Gastrocnemius medialis (tissue), 4 donors: ENCODE measurements around the gene DIP2C. TPM values are rescaled to one million over a fixed set of nuclear protein-coding genes. Genes with fewer than 3 reads are reported as not detected.
A peak's percentile ranks its signal among the peaks of the same experiment; 100 is the strongest.

Source experiments
- ATAC-seq, 2 donors: fragments of 150-250 bp; one replicate each; pipeline ENCODE4 v1.9.1; 2016
- DNase-seq, 2 donors: peaks; one replicate each; pipeline ENCODE4 v3.0.0-alpha.2; 2019
- H3K27ac ChIP-seq, 4 donors: fragments of 200-600 bp; sonication (generic); 1 replicate in 1 of 4; 2 replicates in 3 of 4; pipeline ENCODE4 v1.5.1; 2016 to 2018; ENCODE audit warnings: mild to moderate bottlenecking in 2 of 4, moderate library complexity in 1 of 4
- H3K27me3 ChIP-seq, 3 donors: fragments of 200-600 bp; sonication (generic) in 2 of 3; 1 replicate in 1 of 3; 2 replicates in 2 of 3; pipeline versions ENCODE4 v1.5.1 to v1.6.0; 2016 to 2019; ENCODE audit warnings: mild to moderate bottlenecking in 1 of 3, moderate library complexity in 1 of 3
- H3K36me3 ChIP-seq, 2 donors: fragments of 200-600 bp; sonication (generic) in 1 of 2; one replicate each; pipeline ENCODE4 v1.5.1; 2017 to 2018
- H3K4me1 ChIP-seq, 2 donors: fragments of 200-600 bp; sonication (generic) in 1 of 2; one replicate each; pipeline ENCODE4 v1.5.1; 2016 to 2017; ENCODE audit warnings: mild to moderate bottlenecking in 2 of 2
- H3K4me3 ChIP-seq, 4 donors: fragments of 200-600 bp; sonication (generic) in 3 of 4; 1 replicate in 1 of 4; 2 replicates in 3 of 4; pipeline ENCODE4 v1.5.1; 2016 to 2019; ENCODE audit warnings: mild to moderate bottlenecking in 2 of 4
- H3K9me3 ChIP-seq, 3 donors: fragments of 200-600 bp; sonication (generic) in 2 of 3; 1 replicate in 1 of 3; 2 replicates in 2 of 3; pipeline ENCODE4 v1.5.1; 2016 to 2019
- CTCF ChIP-seq, 5 experiments: fragments of 450-650 bp in 3 of 5; fragments of 200-600 bp in 2 of 5; sonication (generic) in 2 of 5; IDR thresholded peaks in 4 of 5; conservative IDR thresholded peaks in 1 of 5; 1 replicate in 4 of 5; 2 replicates in 1 of 5; pipeline ENCODE4 v1.5.1; 2016 to 2019; ENCODE audit warnings: antibody characterized with exemption in 5 of 5, mild to moderate bottlenecking in 3 of 5, moderate library complexity in 3 of 5
- POLR2A ChIP-seq, 2 donors: fragments of 450-650 bp; IDR thresholded peaks; one replicate each; pipeline ENCODE4 v1.6.1; 2017; ENCODE audit warnings: antibody characterized with exemption in 2 of 2, mild to moderate bottlenecking in 2 of 2, moderate library complexity in 2 of 2
- in situ Hi-C, 4 donors: fragments of 200-750 bp; cut with MboI; loops; one replicate each; pipeline versions ENCODE4 v1.15.0 to v1.8.0; 2017; ENCODE audit warnings: low sequenced_read_pairs in 4 of 4
- intact Hi-C: fragments of 100-400 bp; cut with DNase I; formaldehyde crosslinking; loops from one replicate; pipeline ENCODE4 v1.15.1; 2023; ENCODE audit warnings: low total_unique reads
- total RNA-seq, 4 donors: library from RNA; depleted of rRNA; stranded (reverse); fragments of >200 nt; gene quantifications; one replicate each; pipeline versions ENCODE4 v1.1.0 to v1.2.3, GENCODE V29; 2016

The DIP2C gene
- total RNA-seq, 4 donors from 2014 or later, result 19.1 to 60.0 (median 30.2) TPM

DNA sequence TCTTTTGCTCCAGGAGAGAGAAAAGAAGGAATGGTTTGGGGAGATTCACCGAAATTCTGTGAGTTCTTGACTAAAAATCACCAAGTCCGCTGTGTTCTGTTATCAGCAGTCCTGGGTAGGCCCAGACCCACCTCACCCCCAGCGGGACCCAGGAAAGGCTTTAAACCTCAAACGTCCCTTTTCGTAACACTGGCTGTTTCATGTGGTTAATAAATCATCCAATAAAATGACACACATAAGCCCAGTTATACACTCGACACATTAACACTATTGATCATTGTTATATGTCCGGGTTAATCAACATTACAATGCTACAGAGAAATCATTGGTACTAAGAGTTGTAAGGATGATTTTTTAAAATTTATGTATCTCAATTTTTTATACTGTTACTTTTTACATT is 25.2 kb downstream of the DIP2C start:
- in situ Hi-C loops, result no loop called here
- peaks cover 57 to 64% of the 10 kb centered on the region in 2 donors for H3K4me1 ChIP-seq

DNA sequence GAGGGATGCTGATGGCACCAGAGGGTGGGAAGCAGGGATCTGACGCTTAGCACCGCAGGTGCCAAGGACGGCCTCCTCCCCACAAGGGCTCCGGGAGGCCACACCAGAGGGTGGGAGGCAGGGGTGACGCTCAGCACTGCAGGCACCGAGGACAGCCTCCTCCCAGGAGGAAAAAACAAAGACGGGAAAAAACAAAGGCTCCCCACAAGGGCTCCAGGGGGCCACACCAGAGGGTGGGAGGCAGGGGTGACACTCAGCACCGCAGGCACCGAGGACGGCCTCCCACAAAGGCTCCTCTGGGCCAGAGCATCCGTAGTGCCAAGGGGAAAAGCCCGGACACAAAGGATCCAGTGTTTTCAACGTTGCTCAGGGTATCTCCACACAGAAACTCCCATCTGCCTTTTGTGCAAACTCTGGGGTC is 25.6 kb downstream of the DIP2C start:
- no peak for TF ChIP-seq POLR2A (IDR thresholded peaks at IDR 0.05)
- TF ChIP-seq CTCF (IDR thresholded peaks at IDR 0.05 in 4 of 5, conservative IDR thresholded peaks at IDR 0.05 in 1 of 5), result no peak
- no peak overlapping the region for H3K4me3 ChIP-seq
- no peak for ATAC-seq
- no peaks in the 10 kb centered on the region for H3K36me3 ChIP-seq
- peaks cover 62 to 64% of the 10 kb centered on the region in 2 donors for H3K4me1 ChIP-seq
- intact Hi-C loops (no loop called here), in situ Hi-C loops (no loop called here)
- no peaks in the 10 kb centered on the region for H3K27me3 ChIP-seq
- no peak for DNase-seq
- no peaks in the 10 kb centered on the region for H3K9me3 ChIP-seq
- no peak overlapping the region for H3K27ac ChIP-seq

More for the DNA sequence above, 25.2 kb downstream of the DIP2C start:
- TF ChIP-seq POLR2A (IDR thresholded peaks at IDR 0.05) (no peak), CTCF (IDR thresholded peaks at IDR 0.05 in 4 of 5, conservative IDR thresholded peaks at IDR 0.05 in 1 of 5) (no peak)
- no peaks in the 10 kb centered on the region for H3K9me3 ChIP-seq
- no peak overlapping the region for H3K4me3 ChIP-seq
- H3K27me3 ChIP-seq, result no peaks in the 10 kb centered on the region
- no peak overlapping the region for H3K27ac ChIP-seq
- H3K36me3 ChIP-seq, result no peaks in the 10 kb centered on the region
- intact Hi-C loops, result no loop called here
- no peak for ATAC-seq
- DNase-seq, result no peak

DNA sequence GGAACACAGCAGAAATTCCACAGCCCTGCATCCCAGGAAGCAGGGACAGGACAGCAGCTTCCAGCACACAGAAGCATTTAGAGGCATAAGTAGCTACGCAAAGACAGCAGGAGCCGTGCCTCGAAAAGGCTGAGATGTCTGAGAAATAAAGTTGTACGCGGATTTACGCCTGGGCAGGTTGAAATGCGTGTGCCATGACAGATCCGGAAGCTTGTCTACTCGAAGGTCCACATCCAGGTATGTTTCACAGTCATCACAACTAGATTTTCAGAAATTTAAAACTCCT is 26.1 kb downstream of the DIP2C start:
- no peak for ATAC-seq
- H3K27me3 ChIP-seq, result no peaks in the 10 kb centered on the region
- in situ Hi-C loops (no loop called here), intact Hi-C loops (no loop called here)
- no peak for DNase-seq
- no peak overlapping the region for H3K4me3 ChIP-seq
- peaks cover 64 to 66% of the 10 kb centered on the region in 2 donors for H3K4me1 ChIP-seq
- no peaks in the 10 kb centered on the region for H3K9me3 ChIP-seq
- H3K27ac ChIP-seq, result no peak overlapping the region
- H3K36me3 ChIP-seq, result no peaks in the 10 kb centered on the region
- TF ChIP-seq CTCF (IDR thresholded peaks at IDR 0.05 in 4 of 5, conservative IDR thresholded peaks at IDR 0.05 in 1 of 5) (no peak), POLR2A (IDR thresholded peaks at IDR 0.05) (no peak)

DNA sequence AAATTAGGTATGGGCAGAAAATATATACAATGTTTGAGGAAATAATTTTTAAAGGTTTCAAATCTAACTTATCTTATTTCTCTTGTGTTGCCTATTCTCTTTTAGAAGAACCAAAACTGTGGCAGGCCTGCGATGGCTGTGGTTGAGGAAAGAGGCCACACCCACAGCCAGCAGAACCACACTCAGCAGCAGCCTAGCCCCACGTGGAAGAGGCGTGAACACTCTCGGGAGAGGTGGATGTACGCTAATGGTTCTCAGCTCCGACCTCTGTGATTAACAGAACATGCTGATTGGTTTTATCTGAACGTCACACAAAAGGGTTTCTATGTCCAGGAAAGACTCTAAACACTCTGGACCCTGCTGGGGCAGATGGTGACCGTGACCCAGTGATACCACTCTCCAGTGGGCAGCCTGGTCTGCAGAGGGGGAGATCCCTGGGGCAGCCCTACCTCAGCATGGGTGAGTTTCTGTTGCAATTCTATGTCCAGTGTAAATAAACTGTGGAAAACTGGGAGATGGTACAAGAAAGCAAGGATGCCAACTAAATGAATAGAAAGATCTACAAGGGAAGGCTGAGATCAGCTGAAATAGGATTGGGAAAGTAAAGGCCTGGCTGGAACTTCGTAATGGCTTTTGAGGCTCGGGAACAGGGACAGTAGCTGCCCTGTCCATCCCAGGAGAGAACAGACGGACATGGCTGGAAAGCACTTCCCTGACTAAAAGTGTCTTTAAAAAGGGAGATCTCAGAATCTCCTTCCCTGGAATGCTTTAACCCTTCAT is 26.6 kb downstream of the DIP2C start:
- Histone ChIP-seq H3K4me1 (peaks cover 63 to 64% of the 10 kb centered on the region in 2 donors), H3K4me3 (no peak overlapping the region), H3K36me3 (no peaks in the 10 kb centered on the region), H3K27ac (no peak overlapping the region), H3K9me3 (no peaks in the 10 kb centered on the region), H3K27me3 (no peaks in the 10 kb centered on the region)
- TF ChIP-seq CTCF (IDR thresholded peaks at IDR 0.05 in 4 of 5, conservative IDR thresholded peaks at IDR 0.05 in 1 of 5) (no peak), POLR2A (IDR thresholded peaks at IDR 0.05) (no peak)
- ATAC-seq (no peak), DNase-seq (no peak)
- intact Hi-C loops, result no loop called here
- in situ Hi-C loops, result no loop called here

GRCh38 chr10:662223-662605 is 27.3 kb downstream of the DIP2C start:
- Histone ChIP-seq H3K36me3 (no peaks in the 10 kb centered on the region), H3K9me3 (no peaks in the 10 kb centered on the region), H3K4me1 (peaks cover 56 to 60% of the 10 kb centered on the region in 2 donors), H3K4me3 (no peak overlapping the region), H3K27me3 (no peaks in the 10 kb centered on the region), H3K27ac (peak overlapping the region in 3 of 4 donors; percentile 88 to 92 (median 91))
- in situ Hi-C loops, result no loop called here
- ATAC-seq (no peak), DNase-seq (no peak)
- intact Hi-C loops, result no loop called here
- no peak for TF ChIP-seq CTCF (IDR thresholded peaks at IDR 0.05 in 4 of 5, conservative IDR thresholded peaks at IDR 0.05 in 1 of 5)
- no peak for TF ChIP-seq POLR2A (IDR thresholded peaks at IDR 0.05)
